Measurements from ENCODE around the gene COASY.
"Not testable (repeated sequence)": the region's sequence is repeated elsewhere in the genome, so short reads cannot be mapped to it uniquely, and the experiment has no call there.

COASY gene

GRCh38 chr17:42531455-42532354 lies 30.2 kb upstream of the COASY start:
- peak in 1 of 3 donors; percentile 43 for DNase-seq (ENCODE audit: low read depth in 3 of 3)

GRCh38 chr17:42535155-42536047 lies 26.5 kb upstream of the COASY start:
- DNase-seq (ENCODE audit: low read depth in 3 of 3) = no peak

GRCh38 chr17:42536048-42536371 lies 25.9 kb upstream of the COASY start, which contains the start of gene NAGLU:
Gene NAGLU (plus strand): TSS chr17:42536241. CDS start chr17:42536273, 32 bp downstream.
- DNase-seq (ENCODE audit: low read depth in 3 of 3) = peak; percentile 75 to 84 (median 77)

- peak; percentile 44 to 79 (median 46) for DNase-seq (ENCODE audit: low read depth in 3 of 3)
These were observed 25.4 kb upstream of the COASY start for GRCh38 chr17:42536372-42537155.

GRCh38 chr17:42537156-42537805 lies 24.7 kb upstream of the COASY start:
- no peak for DNase-seq (ENCODE audit: low read depth in 3 of 3)

- DNase-seq (ENCODE audit: low read depth in 3 of 3) = no peak
These were observed 24.0 kb upstream of the COASY start for GRCh38 chr17:42537826-42538451.

- DNase-seq (ENCODE audit: low read depth in 3 of 3) = no peak
These were observed 23.5 kb upstream of the COASY start for GRCh38 chr17:42538482-42538881.

GRCh38 chr17:42540558-42540957 lies 21.4 kb upstream of the COASY start:
- DNase-seq (ENCODE audit: low read depth in 3 of 3) = not testable (repeated sequence)

- DNase-seq (ENCODE audit: low read depth in 3 of 3) = no peak
These were observed 20.7 kb upstream of the COASY start for GRCh38 chr17:42541041-42541833.

- DNase-seq (ENCODE audit: low read depth in 3 of 3) = no peak
These were observed 18.5 kb upstream of the COASY start for GRCh38 chr17:42543190-42544079.

GRCh38 chr17:42544874-42545283 lies 17.1 kb upstream of the COASY start:
- DNase-seq (ENCODE audit: low read depth in 3 of 3) = no peak

- DNase-seq (ENCODE audit: low read depth in 3 of 3) = not testable (repeated sequence)
These were observed 16.0 kb upstream of the COASY start for GRCh38 chr17:42545755-42546505.

GRCh38 chr17:42547001-42547461 lies 14.9 kb upstream of the COASY start:
- no peak for DNase-seq (ENCODE audit: low read depth in 3 of 3)

GRCh38 chr17:42547698-42548069 lies 14.3 kb upstream of the COASY start:
- no peak for DNase-seq (ENCODE audit: low read depth in 3 of 3)

GRCh38 chr17:42548070-42548837 lies 13.7 kb upstream of the COASY start:
- DNase-seq (ENCODE audit: low read depth in 3 of 3) = peak in 2 of 3 donors; percentile 61 to 81

GRCh38 chr17:42548993-42549755 lies 12.8 kb upstream of the COASY start:
- DNase-seq (ENCODE audit: low read depth in 3 of 3) = no peak

All from stimulated activated CD4-positive, alpha-beta T cell treated with anti-CD3 and anti-CD28 coated beads, TNF-alpha, amount 100 ng/mL, for 48 hours (primary cell).